ENCODE data around the gene CDC42EP4.

- TF ChIP-seq RB1 (IDR thresholded peaks at IDR 0.05; ENCODE audit: borderline replicate concordance) (no peak), CTCF (IDR thresholded peaks at IDR 0.05 in 2 of 3, conservative IDR thresholded peaks at IDR 0.05 in 1 of 3; ENCODE audit: control insufficient read depth in 2 of 3, extremely low read depth in 1 of 3, insufficient read depth in 1 of 3, low read depth in 3 of 3, low read length in 3 of 3) (no peak), ATF7 (IDR thresholded peaks at IDR 0.05; ENCODE audit: low read depth) (peak; percentile 60), MXI1 (IDR thresholded peaks at IDR 0.05; ENCODE audit: low read depth, low read length) (no peak), RFX5 (IDR thresholded peaks at IDR 0.05; ENCODE audit: low read depth, low read length) (no peak), CBX5 (IDR thresholded peaks at IDR 0.05; ENCODE audit: low read depth) (no peak), TAF1 (IDR thresholded peaks at IDR 0.05; ENCODE audit: borderline replicate concordance, low read depth, low read length) (no peak), SPI1 (IDR thresholded peaks at IDR 0.05; ENCODE audit: borderline replicate concordance, insufficient read depth, low read depth, low read length) (no peak), EZH2 (IDR thresholded peaks at IDR 0.05; ENCODE audit: borderline replicate concordance, control insufficient read depth, low read depth, low read length) (no peak), YY1 (IDR thresholded peaks at IDR 0.05; ENCODE audit: low read depth, low read length) (no peak), RAD21 (IDR thresholded peaks at IDR 0.05; ENCODE audit: insufficient read depth, low read depth, low read length) (no peak), IRF3 (IDR thresholded peaks at IDR 0.05) (no peak)
These were observed 30.3 kb upstream of the CDC42EP4 start for GRCh38 chr17:73342050-73342522.

Data from GM12878 (cell line).